MM.1S (cell line): Measurements from ENCODE around the gene ANK2.

Experiments
- DNase-seq: peaks from one replicate; pipeline ENCODE4 v3.0.0-alpha.2; 2015
- H2AFZ ChIP-seq: fragments of 300-600 bp; sonication (generic); 2 replicates; pipeline ENCODE4 v1.6.0; 2016; ENCODE audit warnings: antibody characterized with exemption, low read length
- H3F3A ChIP-seq: fragments of 300-600 bp; sonication (generic); 2 replicates; pipeline ENCODE4 v1.6.1; 2016; ENCODE audit warnings: mild to moderate bottlenecking, antibody characterized with exemption, low read length, moderate library complexity, mixed read lengths; ENCODE audit not compliant: insufficient read depth
- H3K27ac ChIP-seq: fragments of 300-600 bp; sonication (generic); 2 replicates; pipeline ENCODE4 v1.5.1; 2016; ENCODE audit warnings: mild to moderate bottlenecking, low read length
- H3K27me3 ChIP-seq: fragments of 300-600 bp; sonication (generic); replicated peaks from 2 replicates; pipeline ENCODE4 v1.6.0; 2016; ENCODE audit warnings: low read length; ENCODE audit not compliant: insufficient read depth
- H3K36me3 ChIP-seq: fragments of 300-600 bp; sonication (generic); replicated peaks from 2 replicates; pipeline ENCODE4 v1.6.1; 2016; ENCODE audit warnings: mild to moderate bottlenecking, low read length, mixed read lengths; ENCODE audit not compliant: insufficient read depth
- H3K4me1 ChIP-seq: fragments of 300-600 bp; sonication (generic); 2 replicates; pipeline ENCODE4 v1.6.1; 2016; ENCODE audit warnings: low read length, mixed read lengths
- H3K4me2 ChIP-seq: fragments of 300-600 bp; sonication (generic); 2 replicates; pipeline ENCODE4 v1.6.0; 2016; ENCODE audit warnings: low read depth, low read length
- H3K4me3 ChIP-seq: fragments of 300-600 bp; sonication (generic); 2 replicates; pipeline ENCODE4 v1.5.1; 2016; ENCODE audit warnings: low read length, mixed read lengths
- H3K79me2 ChIP-seq: fragments of 300-600 bp; sonication (generic); 2 replicates; pipeline ENCODE4 v1.6.1; 2016; ENCODE audit warnings: mixed run types, low read length, mixed read lengths
- H3K9ac ChIP-seq: fragments of 300-600 bp; sonication (generic); 2 replicates; pipeline ENCODE4 v1.6.1; 2016; ENCODE audit warnings: low read length, mixed read lengths
- H3K9me2 ChIP-seq: fragments of 300-600 bp; sonication (generic); replicated peaks from 2 replicates; pipeline ENCODE4 v1.6.1; 2016; ENCODE audit warnings: mild to moderate bottlenecking, low read length, mixed read lengths; ENCODE audit not compliant: insufficient read depth
- H3K9me3 ChIP-seq: fragments of 300-600 bp; sonication (generic); replicated peaks from 2 replicates; pipeline ENCODE4 v1.6.1; 2016; ENCODE audit warnings: mild to moderate bottlenecking, low read length, mixed read lengths; ENCODE audit not compliant: insufficient read depth
- H4K20me1 ChIP-seq: fragments of 300-600 bp; sonication (generic); 2 replicates; pipeline ENCODE4 v1.6.1; 2016; ENCODE audit warnings: mild to moderate bottlenecking, low read length, moderate library complexity, mixed read lengths; ENCODE audit not compliant: insufficient read depth
- CTCF ChIP-seq: fragments of 300-600 bp; sonication (generic); IDR thresholded peaks from 2 replicates; pipeline ENCODE4 v1.5.1; 2016; ENCODE audit warnings: antibody characterized with exemption, low read length, mixed read lengths
- EZH2 ChIP-seq: fragments of 300-600 bp; sonication (generic); optimal IDR thresholded peaks from 2 replicates; pipeline ENCODE3; 2017; ENCODE audit warnings: low read depth, mild to moderate bottlenecking, antibody characterized with exemption, low read length, mixed read lengths
- EZH2phosphoT487 ChIP-seq: fragments of 300-600 bp; sonication (generic); IDR thresholded peaks from 2 replicates; pipeline ENCODE4 v1.6.1; 2018; ENCODE audit warnings: antibody characterized with exemption, low read length

The ANK2 gene

GRCh38 chr4:113293674-113294073 is 244.2 kb downstream of the ANK2 start:
- TF ChIP-seq EZH2 (no peak), EZH2phosphoT487 (no peak), CTCF (no peak)
- H3K4me2 ChIP-seq, result no peak overlapping the region
- no peak for DNase-seq
- no peak overlapping the region for H2AFZ ChIP-seq
- H3K79me2 ChIP-seq, result no peaks in the 10 kb centered on the region
- no peaks in the 10 kb centered on the region for H3K9me2 ChIP-seq
- H3K27ac ChIP-seq, result no peak overlapping the region
- no peak overlapping the region for H3K9ac ChIP-seq
- H3K27me3 ChIP-seq, result no peaks in the 10 kb centered on the region
- no peaks in the 10 kb centered on the region for H3F3A ChIP-seq
- H3K4me1 ChIP-seq, result no peaks in the 10 kb centered on the region
- H3K9me3 ChIP-seq, result no peaks in the 10 kb centered on the region; the same call in 1 of the 2 replicates
- H4K20me1 ChIP-seq, result no peaks in the 10 kb centered on the region
- H3K36me3 ChIP-seq, result no peaks in the 10 kb centered on the region
- no peak overlapping the region for H3K4me3 ChIP-seq

GRCh38 chr4:113294908-113295307 is 245.5 kb downstream of the ANK2 start:
- no peaks in the 10 kb centered on the region for H3K9me2 ChIP-seq
- no peaks in the 10 kb centered on the region for H3K36me3 ChIP-seq
- no peak for TF ChIP-seq CTCF
- no peak for TF ChIP-seq EZH2phosphoT487
- TF ChIP-seq EZH2, result no peak
- H3K9me3 ChIP-seq, result no peaks in the 10 kb centered on the region
- no peaks in the 10 kb centered on the region for H3K4me1 ChIP-seq
- no peak overlapping the region for H3K27ac ChIP-seq
- no peak for DNase-seq
- H3K4me3 ChIP-seq, result no peak overlapping the region
- no peaks in the 10 kb centered on the region for H4K20me1 ChIP-seq
- H2AFZ ChIP-seq, result no peak overlapping the region
- H3F3A ChIP-seq, result no peaks in the 10 kb centered on the region
- no peak overlapping the region for H3K9ac ChIP-seq
- no peak overlapping the region for H3K4me2 ChIP-seq
- H3K79me2 ChIP-seq, result no peaks in the 10 kb centered on the region
- no peaks in the 10 kb centered on the region for H3K27me3 ChIP-seq

- Histone ChIP-seq H2AFZ (no peak overlapping the region), H3K9me3 (no peaks in the 10 kb centered on the region), H3K27me3 (no peaks in the 10 kb centered on the region), H3K9ac (no peak overlapping the region), H3K4me3 (no peak overlapping the region), H4K20me1 (no peaks in the 10 kb centered on the region), H3K4me1 (no peaks in the 10 kb centered on the region), H3K4me2 (no peak overlapping the region), H3K79me2 (no peaks in the 10 kb centered on the region), H3K27ac (no peak overlapping the region), H3F3A (no peaks in the 10 kb centered on the region), H3K9me2 (no peaks in the 10 kb centered on the region), H3K36me3 (no peaks in the 10 kb centered on the region)
- no peak for DNase-seq
- TF ChIP-seq EZH2 (no peak), CTCF (no peak), EZH2phosphoT487 (no peak)
These were observed 251.0 kb downstream of the ANK2 start for GRCh38 chr4:113300471-113300928.
